Measurements from ENCODE around the gene PRRC2A. TPM values are rescaled to one million over a fixed set of nuclear protein-coding genes. Genes with fewer than 3 reads are reported as not detected.

The PRRC2A gene
- total RNA-seq, 2 experiments from 2014 or later, result 206 to 215 TPM

DNA sequence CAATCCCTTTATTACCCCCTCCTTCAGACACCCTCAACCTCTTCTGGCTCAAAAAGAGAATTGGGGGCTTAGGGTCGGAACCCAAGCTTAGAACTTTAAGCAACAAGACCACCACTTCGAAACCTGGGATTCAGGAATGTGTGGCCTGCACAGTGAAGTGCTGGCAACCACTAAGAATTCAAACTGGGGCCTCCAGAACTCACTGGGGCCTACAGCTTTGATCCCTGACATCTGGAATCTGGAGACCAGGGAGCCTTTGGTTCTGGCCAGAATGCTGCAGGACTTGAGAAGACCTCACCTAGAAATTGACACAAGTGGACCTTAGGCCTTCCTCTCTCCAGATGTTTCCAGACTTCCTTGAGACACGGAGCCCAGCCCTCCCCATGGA, 42.9 kb upstream of the PRRC2A start:
- Histone ChIP-seq H3K27me3 (ENCODE audit: control insufficient read depth in 1 of 2, insufficient read depth in 2 of 2, low read length in 2 of 2) (no peaks in the 10 kb centered on the region), H3K4me3 (ENCODE audit: low read length) (peak overlapping the region; percentile 75), H3K27ac (ENCODE audit: low read depth in 1 of 2, low read length in 2 of 2) (peak overlapping the region; percentile 84 to 87), H3K9me3 (ENCODE audit: control insufficient read depth in 1 of 2, insufficient read depth in 1 of 2, low read length in 2 of 2) (no peaks in the 10 kb centered on the region), H3K4me1 (ENCODE audit: insufficient read depth, low read length) (peaks cover 81% of the 10 kb centered on the region), H3K36me3 (ENCODE audit: insufficient read depth, low read length) (peaks cover 41% of the 10 kb centered on the region)
- Mint-ChIP-seq H3K27ac (peak overlapping the region; percentile 95), H3K27me3 (no peaks in the 10 kb centered on the region), H3K4me3 (peak overlapping the region; percentile 95), H3K4me1 (ENCODE audit: low read depth) (peaks cover 86% of the 10 kb centered on the region), H3K36me3 (ENCODE audit: low read depth) (peaks cover 68% of the 10 kb centered on the region), H3K9me3 (no peaks in the 10 kb centered on the region)
- ChIA-PET CTCF (interaction anchor here (1.0 to 16.9 kb wide), 6 partner anchors 9 to 84 kb away, joined by 3 to 353 read pairs (median 6); partner anchors contain the start of genes ATP6V1G2, LST1, NCR3 and NFKBIL1), POLR2A (interaction anchor here (0.9 to 34.9 kb wide), 7 partner anchors 6 to 75 kb away, joined by 3 to 1160 read pairs (median 42); partner anchors contain the start of genes ATP6V1G2, BAG6, DDX39B and LST1)
- DNase-seq (no peak), ATAC-seq (ENCODE audit: poor library complexity) (no peak)
- no peak for TF ChIP-seq CTCF (IDR thresholded peaks at IDR 0.05)
- intact Hi-C loops (cut with DNase I, micrococcal nuclease), result loop anchor here in 1 of 2 experiments (2.0 kb wide), 1 partner anchor 15 kb away; no protein-coding TSS in a partner anchor

DNA sequence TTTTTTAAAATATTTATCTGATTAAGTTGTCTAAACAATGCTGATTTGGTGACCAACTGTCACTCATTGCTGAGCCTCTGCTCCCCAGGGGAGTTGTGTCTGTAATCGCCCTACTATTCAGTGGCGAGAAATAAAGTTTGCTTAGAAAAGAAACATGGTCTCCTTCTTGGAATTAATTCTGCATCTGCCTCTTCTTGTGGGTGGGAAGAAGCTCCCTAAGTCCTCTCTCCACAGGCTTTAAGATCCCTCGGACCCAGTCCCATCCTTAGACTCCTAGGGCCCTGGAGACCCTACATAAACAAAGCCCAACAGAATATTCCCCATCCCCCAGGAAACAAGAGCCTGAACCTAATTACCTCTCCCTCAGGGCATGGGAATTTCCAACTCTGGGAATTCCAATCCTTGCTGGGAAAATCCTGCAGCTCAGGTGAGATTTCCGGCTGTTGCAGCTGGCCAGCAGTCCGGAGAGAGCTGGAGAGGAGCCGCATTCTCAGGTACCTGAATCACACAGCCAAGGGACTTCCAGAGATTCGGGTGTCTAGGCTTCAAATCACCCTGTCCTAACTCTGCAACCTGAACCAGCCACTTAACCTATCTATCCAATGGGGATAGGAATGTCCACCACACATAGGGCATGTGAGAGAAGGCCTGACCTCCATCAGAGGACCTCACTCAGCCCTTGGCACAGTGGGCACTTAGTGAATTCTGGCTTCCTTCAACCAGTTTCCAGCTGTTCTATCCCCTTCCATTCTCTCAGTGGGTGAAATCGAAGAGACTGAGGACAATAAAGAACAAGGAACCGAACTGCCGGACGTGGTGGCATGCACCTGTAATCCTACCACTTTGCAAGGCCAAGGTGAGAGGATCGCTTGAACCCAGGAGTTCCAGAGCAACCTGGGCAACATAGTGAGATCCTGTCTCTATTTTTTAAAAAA, 42.1 kb upstream of the PRRC2A start:
- Histone ChIP-seq H3K36me3 (ENCODE audit: insufficient read depth, low read length) (peaks cover 41% of the 10 kb centered on the region), H3K4me3 (ENCODE audit: low read length) (peak overlapping the region; percentile 97), H3K9me3 (ENCODE audit: control insufficient read depth in 1 of 2, insufficient read depth in 1 of 2, low read length in 2 of 2) (no peaks in the 10 kb centered on the region), H3K27me3 (ENCODE audit: control insufficient read depth in 1 of 2, insufficient read depth in 2 of 2, low read length in 2 of 2) (no peaks in the 10 kb centered on the region), H3K27ac (ENCODE audit: low read depth in 1 of 2, low read length in 2 of 2) (peak overlapping the region; percentile 74 to 95), H3K4me1 (ENCODE audit: insufficient read depth, low read length) (peaks cover 81% of the 10 kb centered on the region)
- Mint-ChIP-seq H3K4me3 (peak overlapping the region; percentile 88), H3K36me3 (ENCODE audit: low read depth) (peaks cover 71% of the 10 kb centered on the region), H3K27me3 (no peaks in the 10 kb centered on the region), H3K9me3 (no peaks in the 10 kb centered on the region), H3K4me1 (ENCODE audit: low read depth) (peaks cover 85% of the 10 kb centered on the region), H3K27ac (peak overlapping the region; percentile 85)
- no peak for DNase-seq
- ChIA-PET CTCF (interaction anchor here (1.4 to 16.9 kb wide), 4 partner anchors 9 to 29 kb away, joined by 7 to 353 read pairs (median 104); partner anchors contain the start of genes ATP6V1G2, NCR3 and NFKBIL1), POLR2A (interaction anchor here (1.6 to 34.9 kb wide), 5 partner anchors 7 to 74 kb away, joined by 5 to 1160 read pairs (median 220); partner anchors contain the start of genes ATP6V1G2, BAG6, DDX39B and LST1)
- no peak for TF ChIP-seq CTCF (IDR thresholded peaks at IDR 0.05)
- intact Hi-C loops (cut with DNase I, micrococcal nuclease), result no loop called here
- ATAC-seq (ENCODE audit: poor library complexity), result no peak

DNA sequence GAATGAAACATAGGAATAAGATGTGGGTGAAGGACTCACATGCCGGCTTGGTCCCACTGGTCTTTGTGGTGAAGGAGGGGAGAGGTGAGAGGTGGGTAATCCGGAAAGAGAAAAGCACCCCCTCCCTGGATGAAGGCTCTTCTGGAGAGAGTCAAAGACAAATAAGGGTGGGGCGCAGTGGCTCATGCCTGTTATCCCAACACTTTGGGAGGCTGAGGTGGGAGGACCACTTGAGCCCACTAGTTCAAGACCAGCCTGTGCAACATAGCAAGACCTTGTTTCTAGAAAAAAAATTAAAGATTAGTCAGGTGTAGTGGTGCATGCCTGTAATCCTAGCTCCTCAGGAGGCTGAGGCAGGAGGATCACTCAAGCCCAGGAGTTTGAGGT, 41.4 kb upstream of the PRRC2A start:
- no peak for DNase-seq
- H3K27me3 Mint-ChIP-seq, result no peaks in the 10 kb centered on the region
- peaks cover 81% of the 10 kb centered on the region for H3K4me1 ChIP-seq (ENCODE audit: insufficient read depth, low read length)
- peaks cover 71% of the 10 kb centered on the region for H3K36me3 Mint-ChIP-seq (ENCODE audit: low read depth)
- intact Hi-C loops (cut with DNase I, micrococcal nuclease), result no loop called here
- H3K36me3 ChIP-seq (ENCODE audit: insufficient read depth, low read length), result peaks cover 41% of the 10 kb centered on the region
- peak overlapping the region; percentile 85 for H3K27ac Mint-ChIP-seq
- H3K4me1 Mint-ChIP-seq (ENCODE audit: low read depth), result peaks cover 84% of the 10 kb centered on the region
- peak overlapping the region; percentile 88 for H3K4me3 Mint-ChIP-seq
- peak overlapping the region; percentile 74 to 95 for H3K27ac ChIP-seq (ENCODE audit: low read depth in 1 of 2, low read length in 2 of 2)
- ChIA-PET POLR2A (interaction anchor here (1.6 to 34.9 kb wide), 5 partner anchors 7 to 73 kb away, joined by 5 to 1160 read pairs (median 220); partner anchors contain the start of genes ATP6V1G2, BAG6, DDX39B and LST1), CTCF (interaction anchor here (3.6 to 16.9 kb wide), 3 partner anchors 10 to 30 kb away, joined by 38 to 353 read pairs (median 169); partner anchors contain the start of genes ATP6V1G2, NCR3 and NFKBIL1)
- H3K9me3 Mint-ChIP-seq, result no peaks in the 10 kb centered on the region
- no peaks in the 10 kb centered on the region for H3K9me3 ChIP-seq (ENCODE audit: control insufficient read depth in 1 of 2, insufficient read depth in 1 of 2, low read length in 2 of 2)
- H3K4me3 ChIP-seq (ENCODE audit: low read length), result peak overlapping the region; percentile 97
- no peak for ATAC-seq (ENCODE audit: poor library complexity)
- H3K27me3 ChIP-seq (ENCODE audit: control insufficient read depth in 1 of 2, insufficient read depth in 2 of 2, low read length in 2 of 2), result no peaks in the 10 kb centered on the region
- no peak for TF ChIP-seq CTCF (IDR thresholded peaks at IDR 0.05)

All from CD4-positive, alpha-beta T cell (primary cell).